H9 (cell line): Measurements from ENCODE around the gene NUP54. TPM values are rescaled to one million over a fixed set of nuclear protein-coding genes. Genes with fewer than 3 reads are reported as not detected.

Source experiments
- DNase-seq: peaks from one replicate; pipeline ENCODE4 v3.0.0-alpha.2; 2017
- H2AFZ ChIP-seq: one replicate; pipeline ENCODE4 v1.6.1; 2013; ENCODE audit warnings: mild to moderate bottlenecking, low read length, control low read depth, moderate library complexity
- H2AK5ac ChIP-seq: 2 replicates; pipeline ENCODE4 v1.6.1; 2013; ENCODE audit warnings: low read length, control low read depth, mixed read lengths; ENCODE audit not compliant: insufficient read length
- H2BK120ac ChIP-seq: one replicate; pipeline ENCODE4 v1.6.1; 2013; ENCODE audit warnings: low read depth, mild to moderate bottlenecking, low read length, control low read depth, inconsistent platforms; ENCODE audit not compliant: poor library complexity, severe bottlenecking
- H2BK12ac ChIP-seq: 2 replicates; pipeline ENCODE4 v1.6.1; 2013; ENCODE audit warnings: low read length, control low read depth, mixed read lengths, low read depth; ENCODE audit not compliant: insufficient read length
- H2BK15ac ChIP-seq: 2 replicates; pipeline ENCODE4 v1.6.1; 2013; ENCODE audit warnings: low read depth, low read length, control low read depth
- H2BK20ac ChIP-seq: one replicate; pipeline ENCODE4 v1.6.1; 2013; ENCODE audit warnings: low read depth, mild to moderate bottlenecking, low read length, control low read depth, inconsistent platforms; ENCODE audit not compliant: poor library complexity, severe bottlenecking
- H2BK5ac ChIP-seq: 2 replicates; pipeline ENCODE4 v1.6.1; 2013; ENCODE audit warnings: low read length, control low read depth, mixed read lengths; ENCODE audit not compliant: insufficient read length
- H3K14ac ChIP-seq: 2 replicates; pipeline ENCODE4 v1.6.1; 2013; ENCODE audit warnings: low read length, control low read depth; ENCODE audit not compliant: insufficient read depth
- H3K18ac ChIP-seq: 2 replicates; pipeline ENCODE4 v1.6.1; 2013; ENCODE audit warnings: low read depth, mild to moderate bottlenecking, mixed read lengths, low read length, control low read depth; ENCODE audit not compliant: insufficient read length
- H3K23ac ChIP-seq: 2 replicates; pipeline ENCODE4 v1.6.1; 2013; ENCODE audit warnings: low read length, control low read depth, mixed read lengths, low read depth; ENCODE audit not compliant: insufficient read length
- H3K23me2 ChIP-seq: 2 replicates; pipeline ENCODE4 v1.6.1; 2013; ENCODE audit warnings: low read depth, mild to moderate bottlenecking, mixed read lengths, low read length, control low read depth; ENCODE audit not compliant: insufficient read length, poor library complexity, severe bottlenecking
- H3K27ac ChIP-seq: 2 replicates; pipeline ENCODE4 v1.5.1; 2013; ENCODE audit warnings: low read length, control low read depth, mixed read lengths, low read depth; ENCODE audit not compliant: insufficient read length
- H3K27me3 ChIP-seq: 2 replicates; pipeline ENCODE4 v1.6.1; 2013; ENCODE audit warnings: low read length, control low read depth, inconsistent platforms; ENCODE audit not compliant: insufficient read depth
- H3K4ac ChIP-seq: 2 replicates; pipeline ENCODE4 v1.6.1; 2013; ENCODE audit warnings: low read depth, mild to moderate bottlenecking, control low read depth, inconsistent platforms, low read length, moderate library complexity
- H3K4me1 ChIP-seq: 2 replicates; pipeline ENCODE4 v1.6.1; 2013; ENCODE audit warnings: low read length, control low read depth, inconsistent platforms; ENCODE audit not compliant: insufficient read depth
- H3K4me2 ChIP-seq: 2 replicates; pipeline ENCODE4 v1.6.1; 2013; ENCODE audit warnings: low read length, control low read depth, mixed read lengths; ENCODE audit not compliant: insufficient read length, insufficient read depth
- H3K56ac ChIP-seq: 2 replicates; pipeline ENCODE4 v1.6.1; 2013; ENCODE audit warnings: low read depth, mild to moderate bottlenecking, mixed read lengths, low read length, control low read depth; ENCODE audit not compliant: insufficient read length
- H3K79me1 ChIP-seq: 2 replicates; pipeline ENCODE4 v1.6.1; 2013; ENCODE audit warnings: low read depth, mild to moderate bottlenecking, moderate library complexity, low read length, control low read depth, inconsistent platforms; ENCODE audit not compliant: insufficient read depth, poor library complexity, severe bottlenecking
- H3K79me2 ChIP-seq: 2 replicates; pipeline ENCODE4 v1.6.1; 2013; ENCODE audit warnings: low read length, control low read depth, inconsistent platforms; ENCODE audit not compliant: insufficient read depth
- H3K9ac ChIP-seq: 2 replicates; pipeline ENCODE4 v1.6.1; 2013; ENCODE audit warnings: low read length, control low read depth, mixed read lengths; ENCODE audit not compliant: insufficient read length; ENCODE audit errors: extremely low read depth
- H3K9me3 ChIP-seq: one replicate; pipeline ENCODE4 v1.6.1; 2013; ENCODE audit warnings: low read depth, low read length, inconsistent platforms; ENCODE audit not compliant: control insufficient read depth
- H3T11ph ChIP-seq: one replicate; pipeline ENCODE4 v1.6.1; 2013; ENCODE audit warnings: mild to moderate bottlenecking, low read length, control low read depth, inconsistent platforms
- H4K20me1 ChIP-seq: one replicate; pipeline ENCODE4 v1.6.1; 2013; ENCODE audit not compliant: control insufficient read depth, insufficient read length, insufficient read depth
- H4K5ac ChIP-seq: 2 replicates; pipeline ENCODE4 v1.6.1; 2013; ENCODE audit warnings: low read depth, mild to moderate bottlenecking, mixed read lengths, low read length, control low read depth; ENCODE audit not compliant: insufficient read length
- H4K8ac ChIP-seq: replicated peaks from 2 replicates; pipeline ENCODE4 v1.6.1; 2013; ENCODE audit warnings: low read length, control low read depth, mixed read lengths, low read depth; ENCODE audit not compliant: insufficient read length
- H4K91ac ChIP-seq: 2 replicates; pipeline ENCODE4 v1.6.1; 2013; ENCODE audit warnings: low read depth, mild to moderate bottlenecking, moderate library complexity, mixed read lengths, low read length, control low read depth; ENCODE audit not compliant: insufficient read length
- H3K27ac Mint-ChIP-seq, 3 experiments: 2 replicates in 2 of 3; 3 replicates in 1 of 3; pipeline ENCODE4 v1.8.0; 2020 to 2021; ENCODE audit warnings: mixed read lengths in 3 of 3, mild to moderate bottlenecking in 1 of 3, moderate library complexity in 1 of 3
- H3K27me3 Mint-ChIP-seq: 2 replicates; pipeline ENCODE4 v1.8.0; 2021; ENCODE audit warnings: low read depth, mild to moderate bottlenecking, moderate library complexity, mixed read lengths
- H3K36me3 Mint-ChIP-seq, 3 experiments: 2 replicates in 2 of 3; 3 replicates in 1 of 3; pipeline ENCODE4 v1.8.0; 2020 to 2021; ENCODE audit warnings: low read depth in 3 of 3, mixed read lengths in 3 of 3; ENCODE audit not compliant: insufficient read depth in 1 of 3
- H3K4me1 Mint-ChIP-seq, 2 experiments: 2 replicates each; pipeline ENCODE4 v1.8.0; 2020; ENCODE audit warnings: mixed read lengths in 2 of 2
- H3K4me3 Mint-ChIP-seq, 2 experiments: 2 replicates in 1 of 2; 3 replicates in 1 of 2; pipeline ENCODE4 v1.8.0; 2020 to 2021; ENCODE audit warnings: mild to moderate bottlenecking in 2 of 2, mixed read lengths in 2 of 2, moderate library complexity in 1 of 2
- H3K9me3 Mint-ChIP-seq, 2 experiments: 2 replicates in 1 of 2; 3 replicates in 1 of 2; pipeline ENCODE4 v1.8.0; 2020; ENCODE audit warnings: mild to moderate bottlenecking in 2 of 2, mixed read lengths in 2 of 2, moderate library complexity in 1 of 2
- total RNA-seq: library from RNA; stranded (reverse); gene quantifications from 2 replicates; pipeline ENCODE4 v1.2.1, GENCODE V29; 2021
- TF ChIP-seq, protein P1 (sequence below): fragments of 200-600 bp; sonication (generic); conservative IDR thresholded peaks from 3 replicates; pipeline ENCODE4 v1.8.0; 2021; ENCODE audit warnings: antibody characterized with exemption, mild to moderate bottlenecking

Gene NUP54
- total RNA-seq, 1 experiment from 2014 or later, result 129 TPM

DNA sequence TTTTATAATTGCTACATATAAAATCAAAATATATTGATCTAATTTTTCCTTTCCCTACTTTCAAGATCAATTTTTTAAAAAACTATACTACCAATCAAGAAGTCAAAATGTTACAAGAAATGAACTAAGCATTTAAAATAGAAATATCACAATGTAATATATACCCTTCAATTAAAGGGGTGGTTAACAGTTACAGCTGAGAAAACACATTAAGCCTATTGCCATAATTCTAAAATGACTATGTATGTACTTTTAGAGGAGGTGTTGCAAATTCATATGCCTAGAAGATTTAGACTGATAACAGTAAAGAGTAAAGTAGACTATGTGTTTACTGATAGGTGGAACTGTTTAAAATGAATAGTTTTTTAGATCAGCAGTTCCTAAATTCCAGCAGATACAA lies 3.7 kb downstream of the NUP54 start:
- no peak overlapping the region for H3K56ac ChIP-seq
- no peaks in the 10 kb centered on the region for H3K27me3 ChIP-seq
- no peak overlapping the region for H2BK120ac ChIP-seq
- no peak overlapping the region for H2AK5ac ChIP-seq
- no peak overlapping the region for H3K4ac ChIP-seq
- no peaks in the 10 kb centered on the region for H3K4me1 ChIP-seq
- peaks cover 29% of the 10 kb centered on the region; the same call in 1 of the 2 replicates for H3K79me2 ChIP-seq
- no peak overlapping the region for H3K18ac ChIP-seq
- H3K23ac ChIP-seq, result no peak overlapping the region
- DNase-seq, result no peak
- TF ChIP-seq, protein P1, sequence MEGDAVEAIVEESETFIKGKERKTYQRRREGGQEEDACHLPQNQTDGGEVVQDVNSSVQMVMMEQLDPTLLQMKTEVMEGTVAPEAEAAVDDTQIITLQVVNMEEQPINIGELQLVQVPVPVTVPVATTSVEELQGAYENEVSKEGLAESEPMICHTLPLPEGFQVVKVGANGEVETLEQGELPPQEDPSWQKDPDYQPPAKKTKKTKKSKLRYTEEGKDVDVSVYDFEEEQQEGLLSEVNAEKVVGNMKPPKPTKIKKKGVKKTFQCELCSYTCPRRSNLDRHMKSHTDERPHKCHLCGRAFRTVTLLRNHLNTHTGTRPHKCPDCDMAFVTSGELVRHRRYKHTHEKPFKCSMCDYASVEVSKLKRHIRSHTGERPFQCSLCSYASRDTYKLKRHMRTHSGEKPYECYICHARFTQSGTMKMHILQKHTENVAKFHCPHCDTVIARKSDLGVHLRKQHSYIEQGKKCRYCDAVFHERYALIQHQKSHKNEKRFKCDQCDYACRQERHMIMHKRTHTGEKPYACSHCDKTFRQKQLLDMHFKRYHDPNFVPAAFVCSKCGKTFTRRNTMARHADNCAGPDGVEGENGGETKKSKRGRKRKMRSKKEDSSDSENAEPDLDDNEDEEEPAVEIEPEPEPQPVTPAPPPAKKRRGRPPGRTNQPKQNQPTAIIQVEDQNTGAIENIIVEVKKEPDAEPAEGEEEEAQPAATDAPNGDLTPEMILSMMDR, result no peak
- H3K14ac ChIP-seq, result no peak overlapping the region
- H3K27me3 Mint-ChIP-seq, result no peaks in the 10 kb centered on the region
- H3K79me1 ChIP-seq, result peaks cover 3% of the 10 kb centered on the region
- no peak overlapping the region for H2BK15ac ChIP-seq
- H4K91ac ChIP-seq, result no peak overlapping the region
- H3K4me2 ChIP-seq, result no peak overlapping the region
- H2AFZ ChIP-seq, result no peak overlapping the region
- H3K9ac ChIP-seq, result no peak overlapping the region
- H4K20me1 ChIP-seq, result no peaks in the 10 kb centered on the region
- peaks cover 10% of the 10 kb centered on the region for H3K23me2 ChIP-seq
- H3K27ac ChIP-seq, result no peak overlapping the region
- H3T11ph ChIP-seq, result no peak overlapping the region
- peaks cover 37 to 54% (median 48%) of the 10 kb centered on the region in 3 experiments for H3K36me3 Mint-ChIP-seq
- H3K27ac Mint-ChIP-seq, result no peak overlapping the region
- no peaks in the 10 kb centered on the region for H3K9me3 Mint-ChIP-seq
- no peak overlapping the region for H4K5ac ChIP-seq
- H2BK5ac ChIP-seq, result no peak overlapping the region
- no peak overlapping the region for H3K4me3 Mint-ChIP-seq
- no peak overlapping the region for H2BK20ac ChIP-seq
- H2BK12ac ChIP-seq, result no peak overlapping the region
- no peak overlapping the region for H4K8ac ChIP-seq
- peaks cover 16 to 24% of the 10 kb centered on the region in 2 experiments for H3K4me1 Mint-ChIP-seq
- no peaks in the 10 kb centered on the region for H3K9me3 ChIP-seq
